GM12892 (cell line): ENCODE results near the gene FOXL2.

Experiments used
- POLR2A ChIP-seq: IDR thresholded peaks from 2 replicates; pipeline ENCODE4 v1.6.1; 2011; ENCODE audit warnings: low read depth, low read length, control low read depth
- TAF1 ChIP-seq: IDR thresholded peaks from 2 replicates; pipeline ENCODE4 v1.6.1; 2011; ENCODE audit warnings: low read depth, mild to moderate bottlenecking, control low read depth, low read length, borderline replicate concordance

- TF ChIP-seq POLR2A (no peak), TAF1 (no peak)
Observed at GRCh38 chr3:138935505-138935862, 11.5 kb downstream of the FOXL2 start.
